Stimulated activated CD4-positive, alpha-beta T cell treated with anti-CD3 and anti-CD28 coated beads, Interleukin-15, amount 100 ng/mL, for 24 hours (primary cell): ENCODE results near the gene MRPL16.
"Not testable (repeated sequence)": the region's sequence is repeated elsewhere in the genome, so short reads cannot be mapped to it uniquely, and the experiment has no call there.

Experiments
- DNase-seq: peaks from one replicate; pipeline ENCODE4 v3.0.0-alpha.2; 2020

MRPL16 gene

GRCh38 chr11:59810189-59810910 is at the start of gene MRPL16:
Gene MRPL16 (minus strand): TSS chr11:59810778. CDS start chr11:59810658, 120 bp downstream.
- peak; percentile 92 for DNase-seq

DNA sequence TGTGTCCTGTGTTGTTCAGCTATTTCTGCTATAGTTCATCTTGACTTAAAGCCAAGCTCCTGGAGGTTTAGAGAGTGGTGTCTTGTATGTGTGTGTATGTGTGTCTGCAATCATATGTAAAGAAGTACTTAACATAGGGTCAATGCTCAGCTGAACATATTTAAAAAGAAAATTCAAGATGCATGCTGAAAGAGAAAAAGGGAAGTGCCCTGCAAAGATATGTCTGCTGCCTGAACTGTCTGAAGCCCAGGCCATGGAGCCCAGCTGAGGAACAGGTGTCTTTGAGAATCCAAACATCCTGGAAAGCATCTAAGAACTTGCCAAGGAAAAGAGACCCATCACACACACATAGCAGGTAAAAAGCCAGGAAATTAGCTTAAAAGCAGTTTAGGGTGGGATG is 49.1 kb upstream of the MRPL16 start:
- DNase-seq, result no peak

GRCh38 chr11:59857439-59858434 is 47.2 kb upstream of the MRPL16 start:
- DNase-seq, result peak; percentile 9

- DNase-seq, result no peak
Measured at GRCh38 chr11:59854871-59855270, 44.3 kb upstream of the MRPL16 start.

DNA sequence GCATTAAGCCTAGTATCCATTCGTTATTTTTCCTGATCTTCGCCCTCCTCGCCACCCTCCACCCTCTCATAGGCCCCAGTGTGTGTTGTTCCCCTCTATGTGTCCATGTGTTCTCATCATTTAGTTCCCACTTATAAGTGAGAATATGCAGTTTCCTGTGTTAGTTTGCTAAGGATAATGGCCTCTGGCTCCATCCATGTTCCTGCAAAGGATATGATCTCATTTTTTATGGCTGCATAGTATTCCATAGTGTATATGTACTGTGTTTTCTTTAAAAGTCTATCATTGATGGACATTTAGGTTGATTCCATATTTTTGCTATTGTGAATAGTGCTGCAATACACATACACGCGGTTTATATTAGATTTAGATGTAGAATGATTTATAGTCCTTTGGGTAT is 40.8 kb upstream of the MRPL16 start:
- DNase-seq, result not testable (repeated sequence)

DNA sequence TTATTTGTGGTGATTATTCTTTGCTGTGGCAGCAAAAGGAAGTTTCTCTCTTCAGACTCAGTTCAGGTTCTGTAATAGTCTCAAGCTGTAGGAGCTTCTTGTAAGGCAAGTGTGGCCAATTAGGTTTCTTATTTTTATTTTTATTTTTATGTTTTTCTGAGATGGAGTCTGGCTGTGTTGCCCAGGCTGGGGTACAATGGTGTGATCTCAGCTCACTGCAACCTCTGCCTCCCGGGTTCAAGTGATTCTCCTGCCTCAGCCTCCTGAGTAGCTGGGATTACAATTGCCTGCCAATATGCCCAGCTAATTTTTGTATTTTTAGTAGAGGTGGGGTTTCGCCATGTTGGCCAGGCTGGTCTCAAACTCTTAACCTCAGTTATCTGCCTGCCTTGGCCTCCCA is 39.0 kb upstream of the MRPL16 start:
- DNase-seq, result not testable (repeated sequence)

- DNase-seq, result no peak
Measured at GRCh38 chr11:59849129-59849528, 38.6 kb upstream of the MRPL16 start.

GRCh38 chr11:59848439-59848838 is 37.9 kb upstream of the MRPL16 start:
- DNase-seq, result not testable (repeated sequence)

DNA sequence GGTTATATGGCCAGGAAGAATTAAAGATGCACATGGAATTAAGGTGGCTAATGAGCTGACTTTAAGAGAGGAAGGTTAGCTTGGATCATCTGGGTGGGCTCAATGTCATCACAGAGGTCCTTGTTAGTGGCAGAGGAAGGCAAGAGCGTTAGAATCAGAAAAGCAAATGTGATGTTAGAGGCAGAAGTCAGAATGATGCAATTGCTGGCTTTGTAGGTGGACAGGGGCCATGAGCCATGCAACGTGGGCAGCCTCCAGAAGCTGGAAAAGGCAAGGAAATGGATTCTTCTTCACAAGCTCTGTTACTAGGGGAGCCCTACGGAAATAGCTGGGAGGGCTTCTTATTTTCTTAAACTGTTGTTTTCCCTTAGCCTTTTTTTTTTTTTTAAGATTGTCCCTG is 37.0 kb upstream of the MRPL16 start:
- no peak for DNase-seq

- DNase-seq, result no peak
Measured at GRCh38 chr11:59846556-59846955, 36.0 kb upstream of the MRPL16 start.

DNA sequence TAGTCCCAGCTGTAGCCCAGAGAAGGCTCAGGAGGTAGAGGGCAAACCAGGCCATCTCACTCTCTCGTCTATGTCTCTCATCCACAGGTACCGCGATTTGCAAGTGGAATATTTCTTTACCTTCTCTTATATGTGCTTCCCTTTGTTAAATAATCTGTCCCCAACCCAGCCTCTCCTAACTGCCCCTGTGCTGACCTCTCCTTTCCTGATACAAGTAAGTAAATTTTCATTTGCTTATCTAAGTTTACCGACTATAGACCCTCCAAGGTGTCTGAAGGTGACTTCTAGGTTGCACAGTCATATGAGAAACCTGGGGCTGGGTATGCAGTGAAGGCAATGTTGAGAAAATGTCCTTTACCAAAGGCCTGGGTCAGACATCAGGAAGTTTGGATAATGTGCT is 34.8 kb upstream of the MRPL16 start, which contains the start of gene CBLIF:
TSS of gene CBLIF (minus strand) at position 101 of the 400 bp plus-strand sequence. CDS start at position 55, 46 bp downstream.
- no peak for DNase-seq

DNA sequence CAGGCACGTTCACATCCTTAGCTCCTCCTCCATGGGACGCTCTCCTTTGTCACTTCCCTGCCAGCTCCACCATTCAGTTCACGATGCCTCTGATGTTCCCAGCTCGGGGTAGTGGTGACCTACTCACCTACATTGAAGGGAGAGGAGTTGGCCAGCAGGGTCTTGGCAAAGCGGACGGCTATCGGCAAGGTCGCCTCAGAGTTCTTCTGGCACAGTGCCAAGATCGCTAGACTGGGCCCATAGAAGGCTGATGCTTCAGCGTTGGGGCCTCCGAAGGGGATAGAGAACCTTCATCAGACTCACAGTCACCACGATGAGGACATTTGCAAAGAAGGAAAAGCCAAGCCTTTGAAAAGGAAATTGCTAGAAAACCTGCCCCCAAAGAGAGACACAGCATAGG is 31.7 kb upstream of the MRPL16 start:
- DNase-seq, result no peak

DNA sequence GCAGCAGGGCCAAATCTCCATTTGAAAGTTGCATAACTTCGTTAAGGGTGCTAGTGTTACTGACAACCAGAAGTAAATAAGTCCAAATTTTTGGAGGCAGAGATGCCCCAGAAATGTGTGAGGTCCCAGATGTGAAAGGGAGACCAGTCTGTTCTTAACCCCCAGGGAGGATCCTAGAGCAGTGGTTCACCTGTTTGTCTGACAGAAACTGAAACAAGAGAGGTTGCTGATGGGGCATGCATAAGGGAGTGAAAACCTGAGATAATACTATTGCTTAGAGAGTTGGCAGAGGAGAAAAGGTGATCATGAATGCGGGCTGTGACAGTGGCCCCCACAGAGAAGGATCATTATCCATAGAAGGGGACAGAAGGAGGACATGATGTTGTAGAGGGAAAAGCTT is 30.9 kb upstream of the MRPL16 start:
- no peak for DNase-seq

DNA sequence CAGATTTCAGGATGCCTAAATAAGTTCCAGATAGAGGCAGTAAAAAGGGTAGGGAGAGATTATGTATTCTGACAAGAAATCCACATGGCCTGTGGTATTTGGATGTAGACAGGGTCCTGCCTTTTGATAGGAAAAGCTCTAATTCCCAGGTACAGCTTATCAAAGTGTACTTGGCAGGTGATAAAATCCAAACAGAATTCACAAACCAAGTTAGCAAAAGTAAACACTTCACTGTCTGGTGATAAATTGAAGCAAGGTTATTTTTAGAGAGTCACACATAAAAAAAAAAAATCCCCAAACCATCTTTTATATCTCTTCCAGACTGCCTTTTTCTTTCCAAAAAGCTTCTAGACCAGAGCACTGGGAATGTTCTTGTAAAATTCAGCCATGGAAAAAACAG is 29.0 kb upstream of the MRPL16 start:
- no peak for DNase-seq

DNA sequence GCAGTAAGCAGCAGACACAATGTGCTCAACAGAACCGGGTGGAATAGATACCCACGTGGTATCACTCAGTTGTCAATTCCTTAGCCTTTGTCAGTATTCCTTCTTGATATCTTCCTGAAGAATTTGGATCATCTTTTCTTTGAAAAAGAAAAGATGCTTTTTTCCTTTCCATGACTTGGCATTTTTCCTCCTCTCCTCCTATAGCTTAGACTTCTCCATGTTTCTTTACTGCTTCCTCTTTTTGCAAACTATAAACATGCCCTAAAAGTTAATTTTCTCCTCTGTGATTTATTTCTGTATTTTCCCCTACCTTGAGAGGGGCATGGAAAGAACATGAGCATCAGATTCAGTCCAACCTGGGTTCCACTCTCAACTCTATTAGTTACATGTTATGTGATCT is 23.0 kb upstream of the MRPL16 start:
- no peak for DNase-seq

DNA sequence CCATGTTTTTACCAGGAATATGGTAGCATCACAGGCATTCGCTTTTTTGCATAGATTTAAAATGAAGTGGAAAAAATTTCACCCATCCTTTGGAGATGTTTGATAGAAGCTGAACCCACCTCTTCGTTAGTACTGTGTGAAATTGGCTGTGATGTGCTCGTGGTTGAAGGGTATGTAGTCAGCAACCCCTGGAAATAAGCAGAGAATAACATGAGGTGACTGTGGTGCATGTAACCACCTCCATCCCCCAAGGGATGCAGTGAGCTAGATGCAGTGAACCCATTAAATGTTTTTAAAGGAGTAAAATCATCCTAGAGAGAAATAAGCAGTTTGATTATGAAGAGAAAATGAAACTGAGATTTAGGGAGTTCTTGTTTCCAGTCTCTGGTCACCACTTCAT is 18.8 kb upstream of the MRPL16 start:
- DNase-seq, result no peak

GRCh38 chr11:59822989-59823566 is 12.5 kb upstream of the MRPL16 start:
- peak; percentile 23 for DNase-seq

GRCh38 chr11:59818572-59818971 is 8.0 kb upstream of the MRPL16 start:
- DNase-seq, result no peak

DNA sequence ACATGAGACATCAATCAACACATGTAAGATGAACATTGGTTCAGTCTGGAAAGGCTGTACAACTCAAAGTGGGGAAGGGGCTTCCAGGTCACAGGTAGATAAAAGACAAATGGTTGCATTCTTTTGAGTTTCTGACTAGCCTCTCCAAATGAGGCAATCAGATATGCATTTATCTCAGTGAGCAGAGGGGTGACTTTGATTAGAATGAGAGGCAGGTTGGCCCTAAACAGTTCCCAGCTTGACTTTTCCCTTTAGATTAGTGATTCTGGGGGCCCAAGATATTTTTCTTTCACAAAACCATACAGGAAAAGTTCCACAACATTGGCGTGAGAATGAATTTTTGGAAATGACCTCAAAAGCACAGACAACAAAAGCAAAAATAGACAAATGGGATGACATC is 5.9 kb upstream of the MRPL16 start:
- not testable (repeated sequence) for DNase-seq

DNA sequence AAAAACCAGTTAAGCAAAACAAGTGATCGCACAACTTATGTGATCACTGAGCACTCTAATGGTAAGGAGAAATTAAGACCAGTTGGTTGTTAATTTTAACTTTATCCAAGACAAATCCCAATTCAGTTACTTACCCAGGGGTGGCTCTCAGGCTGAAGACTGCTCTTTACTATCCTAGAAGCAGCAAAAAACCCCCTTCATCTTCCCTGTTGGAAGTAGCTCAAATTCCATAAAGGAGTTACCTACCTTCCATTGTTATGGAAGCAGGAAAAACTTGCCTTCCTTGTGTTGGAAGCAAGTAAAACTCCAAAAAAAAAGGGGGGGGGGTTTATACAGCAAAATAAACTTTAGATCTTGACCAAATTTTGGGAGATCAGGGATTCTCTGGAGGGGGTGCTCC is 5.2 kb upstream of the MRPL16 start:
- no peak for DNase-seq

DNA sequence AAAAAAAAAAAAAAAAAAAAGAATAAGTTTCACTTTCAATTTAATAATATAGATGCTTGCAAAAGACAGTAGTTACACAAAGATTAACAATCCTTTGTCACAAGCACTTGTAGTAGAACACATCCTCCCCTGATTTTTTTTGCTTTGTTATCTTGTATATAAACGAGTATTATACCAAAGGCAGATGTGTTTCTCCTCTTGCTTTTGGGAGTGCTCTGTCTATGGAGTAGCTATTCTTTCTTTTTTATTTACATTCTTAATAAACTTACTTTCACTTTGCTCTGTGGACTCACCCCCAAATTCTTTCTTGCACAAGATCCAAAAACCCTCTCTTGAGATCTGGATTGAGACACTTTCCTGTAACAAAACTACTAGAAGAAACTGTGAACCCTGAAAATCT is 3.4 kb upstream of the MRPL16 start:
- no peak for DNase-seq

- no peak for DNase-seq
Measured at GRCh38 chr11:59813364-59813763, 2.8 kb upstream of the MRPL16 start.

DNA sequence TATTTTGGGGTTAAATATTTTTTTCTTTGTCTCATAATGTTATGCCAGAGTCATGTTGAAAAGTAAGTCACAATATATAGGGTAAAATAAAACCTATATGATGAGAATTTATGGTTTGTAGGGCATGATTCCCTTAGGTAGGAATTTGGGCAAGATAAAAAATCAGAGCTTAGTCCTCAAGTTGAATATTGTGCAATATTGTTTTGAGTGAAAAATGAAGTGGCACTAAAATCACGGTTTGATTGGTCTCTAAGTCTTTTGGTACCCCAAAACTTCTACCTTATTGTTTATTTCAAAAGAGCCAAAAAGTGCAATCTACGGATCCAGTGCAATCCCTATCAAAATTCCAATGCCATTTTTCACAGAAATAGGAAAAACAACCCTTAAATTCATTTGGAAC is 1.6 kb upstream of the MRPL16 start:
- no peak for DNase-seq

DNA sequence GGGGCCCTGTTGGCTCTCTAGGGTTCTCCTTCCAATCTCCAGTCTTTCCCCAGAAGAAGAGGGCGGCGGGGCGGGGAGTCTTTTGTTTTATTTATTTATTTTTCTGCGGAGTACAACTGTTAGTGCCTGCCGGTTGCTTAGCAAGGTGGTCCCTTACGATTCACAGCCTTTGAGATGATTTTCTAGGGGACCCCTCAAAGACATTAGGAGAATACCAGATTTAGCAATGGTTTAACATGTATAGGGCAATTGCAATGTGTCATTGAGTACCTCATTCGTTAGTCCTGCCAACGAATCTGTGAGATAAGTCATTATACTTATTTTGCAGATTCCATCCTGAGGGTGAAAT is 307 bp upstream of the MRPL16 start:
- DNase-seq, result no peak
